HT-29 (cell line): ENCODE measurements around the gene GNG13. TPM values are rescaled to one million over a fixed set of nuclear protein-coding genes. Genes with fewer than 3 reads are reported as not detected.
A peak's percentile ranks its signal among the peaks of the same experiment; 100 is the strongest.
"Not testable (repeated sequence)": the region's sequence is repeated elsewhere in the genome, so short reads cannot be mapped to it uniquely, and the experiment has no call there.

Experiments
- DNase-seq: peaks from one replicate; pipeline ENCODE4 v3.0.0-alpha.2; 2015; ENCODE audit warnings: low spot score
- total RNA-seq: library from RNA; depleted of rRNA; stranded (reverse); fragments of >200 nt; shearing (Covaris generic); gene quantifications from 2 replicates; pipeline ENCODE4 v1.2.3, GENCODE V29; 2014

Gene GNG13
- total RNA-seq, 1 experiment from 2014 or later = not detected

DNA sequence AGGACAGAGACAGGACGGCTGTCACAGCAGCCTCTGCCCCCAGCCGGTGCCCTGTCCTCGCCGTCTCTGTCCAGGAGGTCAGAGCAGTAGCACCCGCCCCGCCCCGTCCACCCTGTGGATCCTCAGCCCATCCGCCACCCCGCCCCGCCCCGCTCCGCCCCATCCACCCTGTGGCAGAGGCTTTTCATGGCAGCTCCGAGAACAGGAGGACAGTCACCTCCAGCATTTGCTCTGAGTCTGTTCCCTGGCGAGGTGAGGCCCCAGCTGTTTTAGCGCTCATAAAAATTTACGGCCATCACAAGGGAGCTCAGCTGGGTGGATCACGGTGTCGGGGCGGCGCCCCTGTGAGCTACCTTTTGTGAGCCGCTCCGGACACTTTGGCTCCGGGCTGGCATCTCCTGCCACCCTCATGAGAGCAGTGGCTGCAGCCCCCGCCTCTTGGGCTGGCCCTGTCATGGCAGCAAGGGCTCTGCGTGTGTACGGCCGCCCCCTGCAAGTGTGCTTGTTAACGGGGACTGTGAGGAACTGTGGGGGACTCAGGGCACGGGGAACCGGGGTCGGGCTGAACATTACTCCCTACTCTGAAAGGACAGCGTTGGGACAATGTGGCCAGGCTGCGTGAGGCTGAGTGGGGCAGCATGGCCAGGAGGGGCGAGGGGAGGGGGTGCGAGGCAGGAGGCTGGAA is 32.3 kb upstream of the GNG13 start:
- peak; percentile 30 for DNase-seq

DNA sequence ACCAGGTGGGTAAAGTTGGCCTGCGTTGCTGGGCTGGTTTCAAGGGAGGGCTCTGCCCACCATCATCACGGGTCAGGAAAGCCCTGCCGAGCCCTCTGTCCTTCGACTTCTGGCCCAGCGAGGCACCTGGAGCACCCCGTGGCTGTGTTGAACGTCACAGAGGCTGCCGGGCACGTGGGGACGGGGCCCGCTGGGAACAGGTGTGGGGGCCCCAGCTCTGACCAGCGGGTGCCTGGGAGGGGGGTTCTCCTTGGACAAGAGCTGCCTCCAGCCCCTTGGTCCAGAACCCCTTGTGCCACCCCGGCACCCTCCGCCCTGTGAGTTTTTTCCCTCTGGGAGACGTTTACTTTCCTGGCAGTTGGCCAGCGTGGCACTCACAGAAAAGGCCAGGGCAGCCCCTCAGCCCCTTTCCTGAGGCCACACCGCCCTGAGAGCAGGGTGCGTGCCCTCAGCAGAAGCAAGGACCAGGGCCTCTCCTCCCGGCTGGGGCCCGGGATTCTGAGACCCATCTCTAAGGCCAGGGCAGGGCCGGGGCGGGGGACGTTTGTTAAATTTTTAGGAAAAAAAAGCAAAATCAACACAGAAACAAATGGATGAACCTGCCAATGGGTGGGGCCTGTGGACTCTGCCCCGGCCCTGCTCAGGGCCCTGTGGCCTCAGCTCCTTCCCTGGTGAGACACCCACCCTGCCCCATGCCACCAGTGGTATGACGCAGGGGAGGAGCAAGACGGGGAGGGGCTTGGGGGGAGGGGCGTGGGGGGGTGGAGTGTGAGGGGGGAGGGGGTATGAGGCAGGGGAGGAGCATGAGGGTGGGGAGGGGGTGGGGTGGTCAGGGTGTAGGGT is 31.3 kb upstream of the GNG13 start:
- no peak for DNase-seq

DNA sequence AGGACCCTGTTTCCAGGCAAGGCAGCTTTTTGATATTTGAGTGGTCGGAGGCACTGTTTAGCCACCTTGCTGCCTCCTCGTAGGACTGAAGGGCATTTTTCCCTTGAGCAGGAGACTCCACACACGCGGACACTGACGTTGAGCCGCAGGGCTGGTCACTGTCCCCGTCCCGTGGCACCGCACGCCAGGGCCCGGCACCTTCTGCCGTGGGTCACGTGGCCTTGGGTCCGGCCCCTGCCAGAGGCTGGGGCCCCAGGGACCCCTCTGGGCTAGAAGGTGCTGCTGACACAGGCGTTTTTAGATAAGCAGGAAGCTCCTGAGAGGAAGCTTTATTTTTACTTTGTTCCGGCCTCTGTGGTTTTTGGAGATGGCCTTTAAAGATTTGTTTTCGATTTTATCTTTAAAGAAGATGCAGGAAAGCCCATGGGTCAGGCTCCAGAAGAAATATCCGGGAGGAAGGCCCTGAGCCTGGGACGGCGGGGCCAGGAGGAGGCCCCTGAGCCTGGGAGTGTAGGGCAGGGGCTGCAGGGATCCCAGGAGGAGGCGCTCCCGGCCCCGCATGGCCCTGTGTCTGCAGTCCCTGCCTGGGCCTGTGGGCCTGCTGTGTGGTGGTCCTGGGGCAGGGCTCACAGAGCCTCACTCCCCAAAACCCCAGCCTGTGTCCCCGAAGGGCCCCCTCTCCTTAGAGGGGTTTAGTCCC is 30.5 kb upstream of the GNG13 start:
- DNase-seq = no peak

DNA sequence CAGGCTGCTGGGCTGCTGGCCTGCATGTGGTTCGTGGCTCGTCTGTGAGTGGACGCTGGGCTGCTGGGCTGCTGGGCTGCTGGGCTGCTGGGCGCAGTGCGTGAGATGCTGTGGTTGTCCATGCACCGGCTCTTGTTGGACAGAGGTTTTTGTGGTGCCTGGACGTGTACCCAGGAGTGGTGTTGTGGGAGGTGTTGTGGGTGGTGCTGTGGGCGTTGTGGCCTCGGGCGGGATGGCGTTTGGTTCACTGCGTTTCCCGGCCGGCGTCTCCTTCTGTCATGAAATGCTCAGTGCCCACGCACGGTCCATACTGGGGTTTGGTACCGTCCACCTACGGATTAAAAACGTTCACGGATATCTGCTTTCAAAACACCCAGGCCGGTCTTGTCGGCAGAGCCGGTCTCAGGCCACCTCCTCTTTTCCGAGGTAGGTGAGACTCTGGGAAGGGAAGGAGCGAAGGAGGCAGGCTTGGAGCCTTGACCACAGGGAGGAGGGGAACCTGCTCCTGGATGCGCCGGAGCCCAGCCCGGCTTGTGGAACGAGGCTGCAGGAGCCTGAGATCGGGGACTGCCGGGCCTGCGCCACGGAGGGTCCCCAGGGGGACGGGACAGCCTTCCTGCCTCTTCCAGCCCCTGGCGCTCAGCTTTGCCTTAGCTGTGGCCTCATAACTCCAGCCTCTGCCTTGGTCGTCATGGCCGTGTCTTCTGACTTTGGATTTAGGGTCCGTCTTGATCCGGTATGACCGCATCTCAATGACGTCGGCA is 29.8 kb upstream of the GNG13 start:
- DNase-seq = no peak

DNA sequence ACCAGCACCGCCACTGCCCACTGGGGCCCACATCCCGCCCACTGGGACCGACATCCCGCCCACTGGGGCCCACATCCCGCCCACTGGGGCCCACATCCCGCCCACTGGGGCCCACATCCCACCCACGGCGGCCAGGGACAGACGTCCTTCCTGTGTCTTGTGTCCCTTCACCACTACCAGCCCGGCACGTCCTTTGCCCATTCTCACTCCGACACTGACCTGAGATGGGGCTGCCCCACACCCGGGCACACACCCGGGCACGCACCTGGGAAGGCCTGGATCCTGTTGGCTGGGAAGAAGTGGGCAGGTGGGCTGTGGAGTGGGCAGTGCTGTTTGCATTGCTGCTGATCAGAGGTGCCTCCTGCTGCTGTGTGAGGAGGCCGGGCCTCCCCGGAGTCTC is 28.4 kb upstream of the GNG13 start:
- no peak for DNase-seq

DNA sequence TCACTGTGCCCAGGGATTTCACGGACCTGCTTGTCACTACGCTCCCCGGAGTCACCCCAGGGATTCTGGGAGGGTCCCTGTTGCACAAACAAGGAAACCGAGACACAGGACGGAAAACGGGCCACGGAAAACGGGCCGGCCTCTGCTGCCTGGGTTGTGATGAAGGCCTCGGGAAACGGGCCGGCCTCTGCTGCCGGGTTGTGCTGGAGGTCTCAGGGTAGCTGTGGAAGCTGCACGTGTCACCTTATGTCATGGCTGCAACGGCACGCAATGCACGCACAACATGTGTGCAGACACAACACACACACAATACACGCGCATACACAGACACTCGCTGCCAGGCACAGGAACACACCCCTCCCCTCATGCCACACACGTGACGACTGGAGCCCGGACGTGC is 27.0 kb upstream of the GNG13 start:
- DNase-seq = no peak

DNA sequence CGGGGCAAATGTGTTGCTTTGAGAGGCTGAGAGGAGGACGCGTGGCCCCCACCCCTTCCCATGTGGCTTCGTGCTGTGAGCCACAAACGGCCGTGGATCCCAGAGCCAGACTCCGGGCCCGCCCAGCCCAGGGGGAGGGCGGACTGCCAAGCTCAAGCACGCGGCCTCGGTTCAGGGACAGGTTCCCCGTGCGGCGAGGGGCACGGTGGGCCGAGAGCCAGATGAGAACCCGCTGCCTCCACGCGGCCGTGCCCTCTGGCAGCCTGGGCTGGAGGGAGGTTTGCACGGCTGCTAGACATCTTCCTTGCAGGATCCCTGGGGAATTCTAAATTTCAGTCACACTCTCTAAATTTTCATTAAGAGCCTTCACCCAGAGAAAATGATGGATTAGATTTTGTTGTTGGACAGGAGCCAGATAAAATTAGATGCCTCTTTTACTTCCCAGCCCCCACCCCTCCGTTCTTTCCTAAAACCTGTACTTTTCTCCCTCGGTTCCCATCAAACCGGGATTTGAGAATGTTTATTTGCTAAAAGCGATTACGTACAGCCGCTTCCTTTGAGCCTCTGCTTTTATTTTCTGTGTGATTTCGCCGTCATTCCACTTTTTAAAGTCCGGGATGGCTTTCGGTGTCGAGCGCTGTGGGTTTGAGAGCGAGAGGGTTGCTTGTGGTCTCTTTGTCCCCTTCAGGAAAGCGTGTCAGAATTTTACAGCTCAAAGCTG is 25.0 kb upstream of the GNG13 start:
- DNase-seq = no peak

DNA sequence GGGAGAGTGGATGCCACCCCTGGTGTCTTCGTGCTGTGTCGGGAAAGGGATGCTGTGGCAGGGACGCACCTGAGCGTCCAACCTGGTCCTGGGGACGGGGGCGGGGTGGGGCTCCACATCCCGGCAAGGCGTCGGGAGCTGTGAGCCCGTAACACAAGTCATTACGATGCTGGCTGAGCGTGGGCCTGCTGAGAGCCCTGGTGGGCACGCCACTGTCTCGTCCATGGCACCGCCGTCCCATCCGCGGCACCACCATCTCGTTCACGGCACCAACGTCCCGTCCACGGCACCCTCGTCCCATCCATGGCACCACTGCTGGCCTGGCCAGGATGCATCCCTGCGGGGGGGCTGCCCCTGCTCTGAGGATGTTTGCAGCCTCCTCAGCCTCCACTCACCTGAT is 24.1 kb upstream of the GNG13 start:
- DNase-seq = no peak

DNA sequence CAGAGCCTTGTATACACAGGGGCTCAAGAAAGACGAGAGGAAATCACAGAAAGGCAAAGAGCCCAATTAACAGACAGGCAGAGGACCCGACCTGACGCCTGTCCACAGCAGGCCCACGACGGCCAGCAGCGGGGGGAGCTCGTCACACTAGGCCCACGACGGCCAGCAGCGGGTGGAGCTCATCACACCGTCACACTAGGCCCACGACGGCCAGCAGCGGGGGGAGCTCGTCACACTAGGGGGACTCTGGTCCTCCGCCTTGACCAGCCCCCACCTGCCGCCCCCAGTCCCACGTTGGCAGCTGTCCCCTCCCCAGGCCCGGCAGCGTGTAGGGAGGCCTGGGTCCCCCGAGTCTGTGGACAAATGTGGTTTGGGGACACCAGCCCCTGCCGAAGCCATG is 23.7 kb upstream of the GNG13 start:
- no peak for DNase-seq

DNA sequence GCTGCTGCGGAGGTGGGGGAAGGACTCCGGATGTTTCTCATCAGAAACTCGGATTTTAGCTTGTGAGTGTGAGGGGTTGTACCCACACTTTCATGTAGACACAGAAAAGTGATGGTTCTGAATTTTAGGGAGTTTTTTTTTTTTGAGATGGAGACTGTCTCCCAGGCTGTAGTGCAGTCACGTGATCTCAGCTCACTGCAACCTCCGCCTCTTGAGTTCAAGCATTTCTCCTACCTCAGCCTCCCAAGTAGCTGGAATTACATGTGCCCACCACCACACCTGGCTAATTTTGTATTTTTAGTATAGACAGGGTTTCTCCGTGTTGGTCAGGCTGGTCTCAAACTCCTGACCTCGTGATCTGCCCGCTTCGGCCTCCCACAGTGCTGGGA is 22.4 kb upstream of the GNG13 start:
- DNase-seq = no peak

DNA sequence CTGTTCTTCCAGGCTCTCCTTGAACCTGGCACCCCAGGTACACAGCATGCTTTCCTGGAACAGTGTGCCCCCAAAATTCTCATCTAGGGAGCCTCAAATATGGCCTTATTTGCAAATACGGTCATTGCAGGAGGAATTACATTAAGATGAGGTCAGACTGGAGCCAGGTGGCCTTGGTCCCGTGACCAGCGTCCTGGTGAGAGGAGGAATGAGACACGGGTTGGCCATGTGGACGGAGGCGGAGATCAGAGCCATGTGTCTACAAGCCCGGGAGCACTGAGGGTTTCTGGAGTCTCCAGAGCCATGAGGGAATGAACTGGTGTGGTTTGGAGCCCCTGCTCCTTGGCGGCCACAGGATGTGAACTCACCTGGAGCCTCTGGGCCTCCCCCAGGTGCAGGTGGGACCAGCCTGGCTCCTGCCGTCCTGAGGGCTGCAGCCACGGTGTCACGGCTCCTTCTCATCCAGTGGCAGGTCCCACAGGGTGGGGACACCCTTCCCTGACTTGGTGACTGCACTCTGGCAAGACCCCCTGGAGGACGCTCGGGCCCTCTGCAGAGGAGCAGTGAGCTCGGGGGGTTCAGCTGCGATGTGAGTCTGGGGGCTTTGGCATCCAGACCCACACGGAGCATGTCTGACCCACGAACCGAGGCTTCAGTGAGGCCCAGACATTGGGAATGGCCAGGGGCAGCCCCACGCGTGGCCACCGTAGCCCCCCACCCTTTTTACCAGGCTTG is 21.8 kb upstream of the GNG13 start:
- DNase-seq = no peak

DNA sequence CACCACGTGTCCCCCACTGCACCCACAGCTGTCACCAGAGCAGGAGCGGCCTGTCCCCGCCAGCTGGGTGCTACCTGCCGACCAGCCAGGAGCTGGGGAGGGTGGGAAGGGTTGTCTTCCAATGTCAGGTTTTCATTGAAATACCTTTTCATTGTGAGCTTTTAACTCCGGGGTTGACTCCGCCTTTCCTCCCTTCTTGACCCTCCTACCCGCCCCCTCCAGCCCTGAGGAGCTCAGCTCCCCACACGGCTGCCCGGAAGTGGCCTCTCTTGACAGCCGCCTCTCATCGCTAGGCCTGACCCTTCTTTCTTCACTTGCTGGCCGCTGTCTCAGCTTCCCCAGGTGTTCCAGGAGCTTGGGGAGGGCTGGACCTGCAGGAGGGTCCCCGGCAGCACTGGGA is 21.2 kb upstream of the GNG13 start:
- no peak for DNase-seq

DNA sequence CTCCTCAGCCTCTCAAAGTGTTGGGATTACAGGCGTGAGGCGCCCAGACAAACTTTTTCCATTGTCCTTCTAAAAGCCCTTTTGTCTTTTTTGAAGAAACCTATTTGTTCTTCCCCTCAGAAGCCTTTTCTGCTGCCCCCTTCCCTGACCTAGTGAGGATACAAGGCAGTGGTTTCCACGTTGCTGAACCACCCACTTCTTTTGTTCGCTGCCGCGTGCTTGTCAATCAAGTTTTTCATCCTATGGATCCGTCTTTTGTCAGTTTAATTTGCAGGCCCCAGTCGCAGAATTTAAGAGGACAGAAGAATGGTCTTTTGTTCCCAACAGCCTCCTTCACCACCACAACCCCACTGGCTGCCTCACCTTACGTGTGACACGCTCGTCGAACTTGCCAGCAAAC is 20.2 kb upstream of the GNG13 start:
- no peak for DNase-seq

DNA sequence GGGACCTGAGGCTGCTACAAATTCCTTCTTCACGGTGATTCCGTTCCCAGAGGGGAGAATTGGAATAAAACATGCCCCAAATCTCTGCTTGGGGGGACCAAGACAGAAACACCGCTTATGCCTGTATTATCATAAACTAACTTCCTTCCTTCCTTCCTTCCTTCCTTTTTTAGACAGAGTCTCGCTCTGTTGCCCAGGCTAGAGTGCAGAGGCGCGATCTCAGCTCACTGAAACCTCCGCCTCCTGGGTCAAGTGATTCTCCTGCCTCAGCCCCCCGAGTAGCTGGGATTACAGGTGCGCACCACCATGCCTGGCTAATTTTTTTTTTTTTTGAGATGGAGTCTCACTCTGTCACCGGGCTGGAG is 19.5 kb upstream of the GNG13 start:
- DNase-seq = not testable (repeated sequence)

DNA sequence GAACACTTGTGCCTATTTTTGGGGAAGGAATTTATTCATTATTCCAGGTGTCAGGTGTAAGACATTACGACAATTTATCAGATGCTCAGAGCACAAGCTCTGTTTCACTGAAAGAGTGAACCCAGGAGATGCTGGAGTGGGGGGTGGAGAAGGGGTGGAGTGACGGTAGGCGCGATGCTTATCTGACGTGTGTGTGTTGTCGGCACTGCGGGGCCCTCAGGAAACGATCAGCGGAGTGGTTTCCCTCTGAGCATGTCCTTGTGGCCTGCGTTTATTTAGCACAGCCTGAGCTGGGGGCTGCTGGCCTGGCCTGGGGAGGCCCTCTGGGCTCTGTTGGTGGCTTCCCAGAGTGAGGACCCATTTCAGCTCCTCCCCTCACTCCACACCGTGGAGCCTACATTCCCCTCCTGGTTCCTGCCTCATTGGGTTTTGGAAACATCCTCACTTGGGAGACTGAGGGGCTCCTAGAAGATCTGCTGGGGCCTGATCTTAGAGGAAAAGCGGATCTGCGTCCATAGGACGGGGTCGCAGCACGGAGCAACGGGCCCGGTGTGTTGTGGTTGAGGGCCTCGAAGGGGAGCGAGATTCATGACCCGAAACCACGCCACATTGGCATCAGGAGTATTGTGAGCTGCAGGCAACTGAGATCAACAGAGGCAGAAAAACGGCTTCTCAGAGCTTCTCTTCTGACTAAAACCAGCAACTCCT is 19.0 kb upstream of the GNG13 start:
- DNase-seq = no peak

DNA sequence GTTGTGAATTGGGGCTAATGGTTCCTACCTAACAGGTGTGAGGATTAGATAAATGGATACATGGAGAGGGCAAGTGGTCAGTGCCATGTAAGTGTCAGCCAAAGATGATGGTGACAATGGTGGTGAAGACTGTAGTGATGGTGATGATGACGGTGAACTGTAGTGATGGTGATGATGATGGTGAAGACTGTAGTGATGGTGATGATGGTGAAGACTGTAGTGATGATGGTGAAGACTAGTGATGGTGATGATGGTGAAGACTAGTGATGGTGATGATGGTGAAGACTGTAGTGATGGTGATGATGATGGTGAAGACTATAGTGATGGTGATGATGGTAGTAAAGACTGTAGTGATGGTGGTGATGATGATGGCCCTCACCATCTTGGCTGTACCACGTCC is 18.1 kb upstream of the GNG13 start:
- no peak for DNase-seq

DNA sequence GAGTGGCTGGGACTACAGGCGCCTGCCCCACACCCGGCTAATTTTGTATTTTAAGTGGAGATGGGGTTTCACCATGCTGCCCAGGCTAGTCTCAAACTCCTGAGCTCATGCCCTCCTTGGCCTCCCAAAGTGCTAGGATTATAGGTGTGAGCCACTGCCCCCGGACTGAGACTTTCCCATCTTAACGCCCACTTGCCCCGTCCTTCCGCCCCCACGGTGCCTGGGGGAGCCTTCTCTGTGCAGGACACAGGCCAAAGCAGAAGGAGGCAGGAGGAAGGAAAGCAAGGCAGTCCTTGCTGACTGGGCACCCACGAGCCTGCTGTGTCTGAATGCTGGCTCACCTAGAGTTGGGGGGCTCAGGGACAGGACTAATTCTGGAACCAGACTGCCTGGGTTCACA is 17.6 kb upstream of the GNG13 start:
- DNase-seq = no peak

DNA sequence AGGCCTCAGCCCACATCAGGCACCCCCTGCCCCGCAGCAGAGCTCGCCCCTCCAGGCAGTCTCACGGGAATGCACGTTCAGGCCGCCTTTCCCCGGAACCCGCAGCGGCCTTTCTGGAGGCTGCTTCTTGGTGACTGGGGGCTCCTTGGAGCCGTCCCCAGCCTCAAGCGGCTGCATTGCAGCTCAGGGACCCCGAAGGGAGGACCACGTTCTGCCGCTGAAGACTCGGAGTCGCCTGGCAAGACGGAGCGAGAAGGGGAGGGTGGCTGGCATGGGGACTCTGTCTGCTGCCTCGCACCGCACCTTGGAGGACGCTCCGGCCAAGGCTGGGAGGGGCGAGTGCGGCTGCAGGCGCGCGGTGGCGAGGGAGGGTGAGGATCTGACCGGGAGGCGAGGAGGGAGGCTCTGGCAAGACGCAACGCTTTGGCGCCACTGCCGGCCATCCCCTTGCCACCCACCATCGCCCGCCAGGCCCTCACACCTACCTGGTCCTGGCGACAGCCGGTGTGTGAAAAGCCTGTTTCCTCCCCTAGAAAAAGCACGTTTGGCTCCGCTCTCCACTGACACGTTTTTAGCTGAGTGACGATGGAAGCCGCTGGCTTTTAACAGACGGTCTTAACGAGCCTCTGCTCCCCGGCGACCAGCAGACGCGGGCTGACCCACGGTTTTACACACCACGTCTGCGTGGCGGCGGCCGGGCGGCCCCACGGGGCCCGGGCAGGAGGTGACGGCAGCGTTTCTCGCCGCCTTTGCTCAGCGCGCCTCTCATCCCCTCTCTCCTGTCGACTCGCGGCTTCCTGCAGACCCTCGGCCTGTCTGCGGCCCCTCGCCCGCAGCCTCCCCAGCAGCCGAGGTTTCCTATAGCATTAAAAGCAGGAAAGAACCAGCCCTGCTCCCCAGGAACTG is 16.7 kb upstream of the GNG13 start:
- DNase-seq = no peak

DNA sequence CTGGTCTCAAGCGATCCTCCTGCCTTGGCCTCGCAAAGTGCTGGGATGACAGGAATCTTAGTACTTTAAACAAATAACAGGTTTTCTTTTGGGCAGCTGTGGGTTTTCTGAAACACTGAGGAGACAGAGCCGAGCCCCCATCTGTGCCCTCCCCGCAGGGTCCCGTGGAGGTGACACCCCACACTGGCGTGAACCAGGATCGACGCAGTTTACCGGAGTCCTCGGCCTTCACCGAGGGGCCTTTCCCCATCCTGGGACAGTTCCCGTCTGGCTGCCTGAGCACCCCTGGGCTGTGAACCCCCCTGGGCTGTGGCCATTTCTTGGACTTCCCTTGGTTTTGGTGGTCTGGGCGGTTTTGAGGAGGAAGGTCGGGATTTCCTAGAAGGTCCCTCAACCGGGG is 15.3 kb upstream of the GNG13 start:
- no peak for DNase-seq
